Parathyroid adenoma (tissue), 2 donors: Measurements from ENCODE around the gene SPIB.
A peak's percentile ranks its signal among the peaks of the same experiment; 100 is the strongest.
"Not testable (repeated sequence)": the region's sequence is repeated elsewhere in the genome, so short reads cannot be mapped to it uniquely, and the experiment has no call there.

ENCODE experiments used
- H2AFZ ChIP-seq: fragments of 300-600 bp; sonication (generic); one replicate; pipeline ENCODE4 v1.7.0; 2017; ENCODE audit warnings: antibody characterized with exemption, mild to moderate bottlenecking
- H3K27ac ChIP-seq: fragments of 300-600 bp; sonication (generic); one replicate; pipeline ENCODE4 v1.7.0; 2017
- H3K27me3 ChIP-seq: fragments of 300-600 bp; sonication (generic); one replicate; pipeline ENCODE4 v1.7.0; 2017; ENCODE audit warnings: low read length; ENCODE audit not compliant: control insufficient read depth, insufficient read depth
- H3K36me3 ChIP-seq: fragments of 300-600 bp; sonication (generic); one replicate; pipeline ENCODE4 v1.7.0; 2017; ENCODE audit warnings: low read length; ENCODE audit not compliant: control insufficient read depth, insufficient read depth
- H3K4me1 ChIP-seq: fragments of 300-600 bp; sonication (generic); one replicate; pipeline ENCODE4 v1.7.0; 2017; ENCODE audit warnings: control low read depth
- H3K4me2 ChIP-seq: fragments of 300-600 bp; sonication (generic); one replicate; pipeline ENCODE4 v1.7.0; 2017; ENCODE audit warnings: low read length
- H3K4me3 ChIP-seq: fragments of 300-600 bp; sonication (generic); one replicate; pipeline ENCODE4 v1.7.0; 2017; ENCODE audit warnings: low read depth, low read length
- H3K79me2 ChIP-seq: fragments of 300-600 bp; sonication (generic); one replicate; pipeline ENCODE4 v1.7.0; 2017; ENCODE audit warnings: control low read depth
- H3K9ac ChIP-seq: fragments of 300-600 bp; sonication (generic); one replicate; pipeline ENCODE4 v1.7.0; 2017; ENCODE audit warnings: mild to moderate bottlenecking
- H3K9me3 ChIP-seq: fragments of 300-600 bp; sonication (generic); one replicate; pipeline ENCODE4 v1.7.0; 2017; ENCODE audit warnings: low read length; ENCODE audit not compliant: control insufficient read depth
- TF ChIP-seq, protein P1 (sequence below): fragments of 300-600 bp; sonication (generic); IDR thresholded peaks from one replicate; pipeline ENCODE4 v1.7.0; 2017; ENCODE audit warnings: antibody characterized with exemption, mild to moderate bottlenecking
- donor health status: primary hyperparathyroidism.

The SPIB gene

GRCh38 chr19:50384685-50385535, 33.8 kb upstream of the SPIB start:
- peak overlapping the region; percentile 74 for H3K4me3 ChIP-seq
- TF ChIP-seq, protein P1, sequence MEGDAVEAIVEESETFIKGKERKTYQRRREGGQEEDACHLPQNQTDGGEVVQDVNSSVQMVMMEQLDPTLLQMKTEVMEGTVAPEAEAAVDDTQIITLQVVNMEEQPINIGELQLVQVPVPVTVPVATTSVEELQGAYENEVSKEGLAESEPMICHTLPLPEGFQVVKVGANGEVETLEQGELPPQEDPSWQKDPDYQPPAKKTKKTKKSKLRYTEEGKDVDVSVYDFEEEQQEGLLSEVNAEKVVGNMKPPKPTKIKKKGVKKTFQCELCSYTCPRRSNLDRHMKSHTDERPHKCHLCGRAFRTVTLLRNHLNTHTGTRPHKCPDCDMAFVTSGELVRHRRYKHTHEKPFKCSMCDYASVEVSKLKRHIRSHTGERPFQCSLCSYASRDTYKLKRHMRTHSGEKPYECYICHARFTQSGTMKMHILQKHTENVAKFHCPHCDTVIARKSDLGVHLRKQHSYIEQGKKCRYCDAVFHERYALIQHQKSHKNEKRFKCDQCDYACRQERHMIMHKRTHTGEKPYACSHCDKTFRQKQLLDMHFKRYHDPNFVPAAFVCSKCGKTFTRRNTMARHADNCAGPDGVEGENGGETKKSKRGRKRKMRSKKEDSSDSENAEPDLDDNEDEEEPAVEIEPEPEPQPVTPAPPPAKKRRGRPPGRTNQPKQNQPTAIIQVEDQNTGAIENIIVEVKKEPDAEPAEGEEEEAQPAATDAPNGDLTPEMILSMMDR: no peak
- H3K27ac ChIP-seq: peak overlapping the region; percentile 85
- H3K4me2 ChIP-seq: peak overlapping the region; percentile 73
- H3K9me3 ChIP-seq: no peaks in the 10 kb centered on the region
- H3K36me3 ChIP-seq: no peaks in the 10 kb centered on the region
- peak overlapping the region; percentile 85 for H2AFZ ChIP-seq
- H3K27me3 ChIP-seq: no peaks in the 10 kb centered on the region
- H3K4me1 ChIP-seq: peaks cover 6% of the 10 kb centered on the region
- H3K79me2 ChIP-seq: no peaks in the 10 kb centered on the region
- H3K9ac ChIP-seq: no peak overlapping the region

DNA sequence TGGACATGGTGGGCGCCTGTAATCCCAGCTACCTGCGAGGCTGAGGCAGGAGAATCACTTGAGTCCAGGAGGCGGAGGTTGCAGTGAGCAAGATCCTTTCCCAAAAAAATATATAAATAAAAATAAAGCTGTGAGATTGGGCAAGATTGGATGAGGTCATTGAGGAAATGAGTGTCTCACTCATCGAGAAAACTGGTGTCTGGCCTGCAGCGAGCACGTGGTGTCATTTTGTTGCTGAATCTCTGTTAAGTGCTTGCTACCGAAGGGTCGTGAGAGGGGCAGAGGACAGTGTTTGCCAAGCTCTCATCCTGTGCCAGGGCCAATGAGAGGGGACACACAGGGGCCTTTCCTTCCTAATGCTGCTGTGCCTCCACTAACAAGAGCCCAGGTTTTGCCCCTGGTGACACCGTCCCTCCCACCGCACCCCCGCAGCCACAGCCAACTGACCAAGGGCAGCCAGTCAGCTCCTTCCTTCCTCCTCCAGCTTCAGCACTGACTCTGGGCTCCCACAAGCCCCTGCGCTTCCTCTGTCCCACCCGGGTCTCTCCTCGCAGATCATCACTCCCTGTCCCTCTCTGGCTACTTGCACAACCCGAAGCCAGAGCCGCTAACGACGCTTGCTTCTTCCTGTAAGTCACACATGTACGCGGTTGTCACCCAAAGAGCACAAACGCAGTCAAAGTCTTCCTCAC, 31.4 kb upstream of the SPIB start:
- H3K27me3 ChIP-seq: no peaks in the 10 kb centered on the region
- TF ChIP-seq, protein P1: no peak
- H3K9me3 ChIP-seq: no peaks in the 10 kb centered on the region
- peaks cover 6% of the 10 kb centered on the region for H3K79me2 ChIP-seq
- H3K36me3 ChIP-seq: no peaks in the 10 kb centered on the region
- no peak overlapping the region for H2AFZ ChIP-seq
- H3K9ac ChIP-seq: no peak overlapping the region
- no peak overlapping the region for H3K4me3 ChIP-seq
- H3K4me2 ChIP-seq: no peak overlapping the region
- peaks cover 6% of the 10 kb centered on the region for H3K4me1 ChIP-seq
- H3K27ac ChIP-seq: no peak overlapping the region

- Histone ChIP-seq H3K9me3 (no peaks in the 10 kb centered on the region), H2AFZ (no peak overlapping the region), H3K79me2 (peaks cover 10% of the 10 kb centered on the region), H3K4me2 (no peak overlapping the region), H3K4me1 (peaks cover 6% of the 10 kb centered on the region), H3K27ac (no peak overlapping the region), H3K36me3 (no peaks in the 10 kb centered on the region), H3K4me3 (no peak overlapping the region), H3K9ac (no peak overlapping the region), H3K27me3 (no peaks in the 10 kb centered on the region)
- TF ChIP-seq, protein P1: no peak
These were observed 30.9 kb upstream of the SPIB start for GRCh38 chr19:50387868-50388245.

DNA sequence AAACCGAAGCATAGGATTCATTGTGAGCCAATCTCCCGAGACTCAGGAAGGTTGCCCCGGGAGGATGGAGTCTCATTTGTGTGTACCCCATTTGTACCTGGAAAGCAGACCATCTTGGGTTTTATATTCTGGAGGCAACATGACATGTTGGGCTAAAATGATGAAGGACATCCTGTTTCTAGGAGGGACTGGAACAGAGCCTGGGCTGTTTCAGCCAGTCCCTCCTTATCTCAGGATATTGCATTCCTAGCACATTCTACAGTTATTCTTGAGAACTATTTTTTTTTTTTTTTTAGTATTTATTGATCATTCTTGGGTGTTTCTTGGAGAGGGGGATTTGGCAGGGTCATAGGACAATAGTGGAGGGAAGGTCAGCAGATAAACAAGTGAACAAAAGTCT, 28.4 kb upstream of the SPIB start:
- not testable (repeated sequence) for H3K4me3 ChIP-seq, H3K36me3 ChIP-seq, H3K27ac ChIP-seq, H2AFZ ChIP-seq, H3K9ac ChIP-seq, H3K4me1 ChIP-seq, H3K27me3 ChIP-seq, H3K9me3 ChIP-seq, H3K4me2 ChIP-seq
- H3K79me2 ChIP-seq: peaks cover 12% of the 10 kb centered on the region

DNA sequence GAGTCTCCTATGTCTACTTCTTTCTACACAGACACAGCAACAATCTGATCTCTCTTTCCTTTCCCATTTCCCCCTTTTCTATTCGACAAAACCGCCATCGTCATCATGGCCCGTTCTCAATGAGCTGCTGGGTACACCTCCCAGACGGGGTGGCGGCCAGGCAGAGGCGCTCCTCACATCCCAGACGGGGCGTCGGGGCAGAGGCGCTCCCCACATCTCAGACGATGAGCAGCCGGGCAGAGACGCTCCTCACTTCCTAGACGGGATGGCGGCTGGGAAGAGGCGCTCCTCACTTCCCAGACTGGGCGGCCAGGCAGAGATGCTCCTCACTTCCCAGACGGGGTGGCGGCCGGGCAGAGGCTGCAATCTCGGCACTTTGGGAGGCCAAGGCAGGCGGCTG, 27.8 kb upstream of the SPIB start:
- H3K9ac ChIP-seq, H2AFZ ChIP-seq, H3K27me3 ChIP-seq, H3K9me3 ChIP-seq, H3K4me3 ChIP-seq, H3K36me3 ChIP-seq, H3K4me1 ChIP-seq, H3K27ac ChIP-seq, H3K4me2 ChIP-seq: not testable (repeated sequence)
- H3K79me2 ChIP-seq: peaks cover 12% of the 10 kb centered on the region
